GM18951 (cell line): ENCODE results near the gene GALNT11.
"Not testable (repeated sequence)": the region's sequence is repeated elsewhere in the genome, so short reads cannot be mapped to it uniquely, and the experiment has no call there.

Experiments
- POLR2A ChIP-seq: IDR thresholded peaks from 4 replicates; pipeline ENCODE4 v1.6.1; 2011; ENCODE audit warnings: mild to moderate bottlenecking; ENCODE audit not compliant: insufficient read length, insufficient read depth; ENCODE audit errors: extremely low read depth
- in situ Hi-C: fragments of 300-500 bp; cut with MboI; formaldehyde crosslinking; loops from one replicate; pipeline ENCODE4 v1.12.0; 2022; ENCODE audit warnings: low sequenced_read_pairs, mixed read lengths, inconsistent platforms; ENCODE audit not compliant: unreplicated experiment

The GALNT11 gene

DNA sequence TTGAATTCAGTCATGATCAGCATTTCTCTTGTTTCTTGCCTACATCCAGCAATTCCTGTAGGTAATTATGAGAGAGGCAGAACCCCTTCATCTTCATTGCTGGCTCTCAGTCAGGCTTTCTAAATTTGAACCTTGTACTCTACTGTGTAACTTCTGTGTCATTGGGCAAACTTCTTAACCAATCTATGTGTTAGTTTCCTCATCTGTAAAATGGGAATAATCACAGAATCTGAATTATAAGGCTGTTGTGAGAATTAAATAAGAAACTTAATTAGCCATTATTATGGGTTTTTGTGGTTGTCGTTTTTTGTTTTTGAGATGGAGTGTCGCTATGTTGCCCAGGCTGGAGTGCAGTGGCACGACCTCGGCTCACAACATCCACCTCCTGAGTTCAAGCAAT, 11.5 kb upstream of the GALNT11 start:
- TF ChIP-seq POLR2A = no peak
- in situ Hi-C loops = no loop called here

GRCh38 chr7:152014722-152015121, 10.8 kb upstream of the GALNT11 start:
- in situ Hi-C loops = no loop called here
- TF ChIP-seq POLR2A = no peak

DNA sequence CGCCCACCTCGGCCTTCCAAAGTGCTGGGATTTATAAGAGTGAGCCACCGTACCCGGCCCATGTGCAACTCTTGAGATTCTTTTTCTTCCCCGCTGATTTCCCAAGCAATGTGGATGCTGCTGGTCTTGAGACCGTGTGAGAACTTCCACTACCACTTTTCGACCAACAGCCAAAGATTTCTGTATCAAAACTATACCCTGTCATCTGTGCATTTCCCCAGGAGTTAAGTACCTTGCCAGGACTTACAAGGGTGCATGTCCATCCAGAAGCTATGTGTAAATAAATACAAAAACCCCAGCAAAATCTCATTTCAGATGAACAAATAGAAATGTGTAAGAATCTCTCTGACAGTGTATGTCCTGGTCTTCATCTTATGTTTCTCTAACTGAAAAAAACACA, 9.9 kb upstream of the GALNT11 start:
- in situ Hi-C loops = no loop called here
- no peak for TF ChIP-seq POLR2A

DNA sequence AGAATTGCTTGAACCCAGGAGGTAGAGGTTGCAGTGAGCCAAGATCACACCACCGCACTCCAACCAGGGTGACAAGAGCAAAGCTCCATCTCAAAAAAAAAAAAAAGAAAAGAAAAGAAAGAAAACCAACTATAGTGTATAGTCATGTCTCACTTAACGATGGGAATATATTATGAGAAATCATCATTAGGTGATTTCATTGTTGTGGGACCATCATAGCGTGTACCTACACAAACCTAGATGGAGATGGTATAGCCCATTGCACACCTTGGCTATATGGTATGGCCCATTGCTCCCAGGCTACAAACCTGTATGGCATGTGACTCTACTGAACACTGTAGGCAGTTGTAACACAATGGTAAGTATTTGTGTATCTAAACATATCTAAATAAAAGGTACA, 8.5 kb upstream of the GALNT11 start:
- in situ Hi-C loops = no loop called here
- no peak for TF ChIP-seq POLR2A

- in situ Hi-C loops = not testable (repeated sequence)
These were observed 7.8 kb upstream of the GALNT11 start for GRCh38 chr7:152017683-152018082.

DNA sequence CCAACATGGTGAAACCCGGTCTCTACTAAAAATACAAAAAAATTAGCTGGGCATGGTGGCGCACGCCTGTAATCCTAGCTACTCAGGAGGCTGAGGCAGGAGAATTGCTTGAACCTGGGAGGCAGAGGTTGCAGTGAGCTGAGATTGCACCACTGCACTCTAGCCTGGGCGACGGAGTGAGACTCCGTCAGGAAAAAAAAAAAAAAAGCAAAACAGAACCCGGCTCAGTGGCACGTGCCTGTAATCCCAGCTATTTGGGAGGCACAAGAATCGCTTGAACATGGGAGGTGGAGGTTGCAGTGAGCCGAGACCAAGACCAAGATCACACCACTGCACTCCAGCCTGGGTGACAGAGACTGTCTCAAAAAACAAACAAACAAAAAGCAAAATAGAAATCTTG, 3.7 kb upstream of the GALNT11 start:
- in situ Hi-C loops = not testable (repeated sequence)

GRCh38 chr7:152025937-152026890, 740 bp downstream of the GALNT11 start:
- no peak for TF ChIP-seq POLR2A
- in situ Hi-C loops = no loop called here

DNA sequence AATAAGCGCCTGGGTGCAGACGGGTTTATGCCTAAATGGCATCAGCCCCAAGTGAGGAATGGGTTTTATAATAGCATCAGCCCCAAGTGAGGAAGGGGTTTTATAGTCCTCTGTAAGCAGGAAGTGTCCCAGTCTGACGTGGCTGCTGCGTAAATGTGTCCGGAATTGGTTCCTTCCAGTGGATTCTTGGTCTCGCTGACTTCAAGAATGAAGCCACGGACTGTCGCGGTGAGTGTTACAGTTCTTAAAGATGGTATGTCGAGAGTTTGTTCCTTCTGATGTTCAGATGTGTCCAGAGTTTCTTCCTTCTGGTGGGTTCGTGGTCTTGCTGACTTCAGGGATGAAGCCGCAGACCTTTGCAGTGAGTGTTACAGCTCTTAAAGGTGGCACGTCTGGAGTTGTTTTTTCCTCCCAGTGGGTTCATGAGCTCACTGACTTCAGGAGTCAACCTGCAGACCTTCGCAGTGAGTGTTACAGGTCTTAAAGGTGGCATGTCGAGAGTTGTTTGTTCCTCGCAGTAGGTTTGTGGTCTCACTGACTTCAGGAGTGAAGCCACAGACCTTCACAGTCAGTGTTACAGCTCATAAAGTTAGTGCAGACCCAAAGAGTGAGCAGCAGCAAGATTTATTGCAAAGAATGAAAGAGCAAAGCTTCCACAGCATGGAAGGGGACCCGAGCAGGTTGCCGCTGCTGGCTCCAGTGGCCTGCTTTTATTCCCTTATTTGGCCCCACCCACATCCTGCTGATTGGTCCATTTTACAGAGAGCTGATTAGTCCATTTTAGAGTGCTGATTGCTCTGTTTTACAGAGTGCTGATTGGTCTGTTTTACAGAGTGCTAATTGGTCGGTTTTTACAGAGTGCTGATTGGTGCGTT, 2.3 kb downstream of the GALNT11 start:
- in situ Hi-C loops = not testable (repeated sequence)

- in situ Hi-C loops = not testable (repeated sequence)
These were observed 4.6 kb downstream of the GALNT11 start for GRCh38 chr7:152030059-152030458.

DNA sequence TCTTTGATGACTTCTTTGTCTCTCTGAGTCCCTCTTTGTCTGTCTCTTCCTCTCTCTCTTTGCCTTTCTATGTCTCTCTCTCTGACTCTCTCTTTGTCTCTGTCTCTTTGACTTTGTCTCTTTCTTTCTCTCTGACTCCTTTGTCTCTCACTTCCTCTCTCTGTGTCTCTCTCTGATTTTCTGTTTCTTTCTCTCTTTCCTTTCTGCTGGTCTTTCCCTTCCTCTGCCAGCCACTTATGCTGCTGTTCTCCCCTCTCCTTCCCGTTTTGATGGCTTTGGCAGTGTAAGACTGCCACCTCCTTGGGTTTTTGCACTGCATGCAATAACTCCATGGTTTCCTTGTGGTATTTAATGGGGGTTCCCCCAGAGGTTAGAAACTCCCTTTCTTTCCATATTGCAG, 5.2 kb downstream of the GALNT11 start:
- in situ Hi-C loops = not testable (repeated sequence)

- TF ChIP-seq POLR2A = no peak
- in situ Hi-C loops = no loop called here
These were observed 10.3 kb downstream of the GALNT11 start for GRCh38 chr7:152035817-152036216.

DNA sequence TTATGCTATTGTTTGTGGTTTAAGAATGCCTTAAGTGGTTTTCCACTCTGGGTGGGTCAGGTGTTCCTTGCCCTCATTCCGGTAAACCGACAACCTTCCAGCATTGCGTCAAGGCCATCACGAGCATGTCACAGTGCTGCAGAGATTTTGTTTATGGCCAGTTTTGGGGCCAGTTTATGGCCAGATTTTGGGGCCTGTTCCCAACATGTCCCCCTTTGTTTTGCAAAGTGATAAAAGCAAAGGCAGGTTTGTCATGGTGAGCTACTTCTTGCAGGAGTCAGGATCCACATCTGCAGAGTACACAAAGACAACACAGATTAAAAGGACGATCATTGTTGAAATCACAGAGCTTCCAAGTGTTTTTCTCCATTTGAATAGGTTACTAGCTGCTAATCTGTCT, 12.9 kb downstream of the GALNT11 start:
- in situ Hi-C loops = not testable (repeated sequence)

DNA sequence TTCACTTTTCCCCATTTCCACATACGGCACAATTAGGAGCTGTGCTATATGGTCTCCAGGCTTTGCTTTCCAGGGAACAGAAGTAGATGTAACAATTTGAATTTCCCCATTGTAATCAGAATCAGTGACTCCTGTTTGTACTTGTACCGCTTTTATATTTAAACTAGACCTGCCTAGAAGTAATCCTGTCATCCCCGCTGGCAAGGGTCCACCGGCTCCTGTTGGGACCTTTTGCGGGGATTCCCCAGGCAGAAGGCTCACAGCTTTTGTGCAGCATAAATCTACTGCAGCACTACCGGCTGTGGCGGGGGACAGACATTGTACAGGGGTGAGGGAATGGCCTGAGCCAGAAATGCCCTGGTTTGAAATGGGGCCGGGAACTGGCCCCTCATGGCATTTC, 17.6 kb downstream of the GALNT11 start:
- in situ Hi-C loops = not testable (repeated sequence)

GRCh38 chr7:152044909-152045308, 19.4 kb downstream of the GALNT11 start:
- in situ Hi-C loops = not testable (repeated sequence)

DNA sequence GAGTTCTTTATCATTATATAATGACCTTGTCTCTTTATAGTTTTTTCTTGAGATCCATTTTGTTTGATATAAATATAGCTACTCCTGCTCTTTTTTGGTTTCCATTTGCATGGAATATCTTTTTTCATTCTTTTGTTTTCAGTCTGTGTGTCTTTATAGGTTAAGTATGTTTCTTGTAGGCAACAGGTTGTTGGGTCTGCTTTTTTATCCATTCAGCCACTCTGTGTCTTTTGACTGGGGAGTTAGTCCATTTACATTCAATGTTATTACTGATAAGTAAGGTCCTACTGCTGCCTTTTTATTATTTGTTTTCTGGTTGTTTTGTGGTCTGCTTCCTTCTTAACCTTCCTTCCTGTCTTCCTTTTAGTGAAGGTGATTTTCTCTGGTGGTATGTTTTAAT, 21.1 kb downstream of the GALNT11 start:
- TF ChIP-seq POLR2A = no peak
- in situ Hi-C loops = no loop called here
